ENCODE data around the gene KCNC3. TPM values are rescaled to one million over a fixed set of nuclear protein-coding genes. Genes with fewer than 3 reads are reported as not detected.

KCNC3 gene
- total and polyA plus RNA-seq, 9 donors: 0.19 to 10.2 (median 0.72) TPM

DNA sequence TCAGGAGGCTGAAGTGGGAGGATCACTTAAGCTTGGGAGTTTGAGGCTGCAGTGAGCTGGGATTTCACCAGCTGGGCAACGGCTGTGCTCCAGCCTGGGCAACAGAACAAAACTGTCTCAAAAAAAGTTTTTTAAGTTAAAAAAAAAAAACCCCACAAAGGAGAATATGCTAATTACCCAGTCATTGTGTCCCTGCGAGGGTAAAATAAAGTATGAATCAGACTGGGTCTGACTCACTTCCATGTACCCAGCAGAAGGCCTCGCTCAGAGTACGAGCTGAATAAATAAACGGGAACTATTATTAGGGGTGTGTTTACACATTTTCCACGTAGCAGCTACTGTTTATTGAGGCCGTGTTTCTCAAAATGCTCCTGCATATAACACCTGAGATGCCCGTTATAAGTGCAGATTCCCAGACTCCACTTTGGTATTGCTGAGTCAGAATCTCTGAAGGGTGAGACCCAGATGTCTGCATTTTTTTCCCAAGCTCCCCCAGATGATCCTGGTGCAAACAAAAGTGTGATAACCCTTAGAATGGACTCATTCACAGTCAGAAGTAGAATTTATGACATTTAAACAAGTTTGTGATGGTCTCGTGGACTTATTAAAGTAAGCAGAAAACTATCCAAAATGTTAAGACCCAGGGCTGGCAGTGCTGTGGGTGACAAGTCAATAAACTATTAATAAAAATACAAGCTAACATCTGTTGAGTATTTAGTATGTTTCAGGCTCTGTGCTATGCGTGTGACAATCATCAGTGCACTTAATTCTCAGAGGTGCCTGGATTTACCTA, 28.2 kb downstream of the KCNC3 start:
- Histone ChIP-seq H3K27ac (no peak overlapping the region), H3K9me3 (no peaks in the 10 kb centered on the region), H3K36me3 (no peaks in the 10 kb centered on the region), H3K27me3 (no peaks in the 10 kb centered on the region), H3K4me3 (no peak overlapping the region), H3K4me1 (ENCODE audit: insufficient read depth) (no peaks in the 10 kb centered on the region)
- intact Hi-C loops (cut with DNase I): no loop called here
- no peak for DNase-seq
- 54 to 67% (median 59%) methylated on average over 10 of the region's 10 CpGs for WGBS, 3 donors
- TF ChIP-seq EP300 (IDR thresholded peaks at IDR 0.05) (no peak), POLR2A (IDR thresholded peaks at IDR 0.05) (no peak)
- TF ChIP-seq, protein P1, sequence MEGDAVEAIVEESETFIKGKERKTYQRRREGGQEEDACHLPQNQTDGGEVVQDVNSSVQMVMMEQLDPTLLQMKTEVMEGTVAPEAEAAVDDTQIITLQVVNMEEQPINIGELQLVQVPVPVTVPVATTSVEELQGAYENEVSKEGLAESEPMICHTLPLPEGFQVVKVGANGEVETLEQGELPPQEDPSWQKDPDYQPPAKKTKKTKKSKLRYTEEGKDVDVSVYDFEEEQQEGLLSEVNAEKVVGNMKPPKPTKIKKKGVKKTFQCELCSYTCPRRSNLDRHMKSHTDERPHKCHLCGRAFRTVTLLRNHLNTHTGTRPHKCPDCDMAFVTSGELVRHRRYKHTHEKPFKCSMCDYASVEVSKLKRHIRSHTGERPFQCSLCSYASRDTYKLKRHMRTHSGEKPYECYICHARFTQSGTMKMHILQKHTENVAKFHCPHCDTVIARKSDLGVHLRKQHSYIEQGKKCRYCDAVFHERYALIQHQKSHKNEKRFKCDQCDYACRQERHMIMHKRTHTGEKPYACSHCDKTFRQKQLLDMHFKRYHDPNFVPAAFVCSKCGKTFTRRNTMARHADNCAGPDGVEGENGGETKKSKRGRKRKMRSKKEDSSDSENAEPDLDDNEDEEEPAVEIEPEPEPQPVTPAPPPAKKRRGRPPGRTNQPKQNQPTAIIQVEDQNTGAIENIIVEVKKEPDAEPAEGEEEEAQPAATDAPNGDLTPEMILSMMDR (IDR thresholded peaks at IDR 0.05): no peak

- Histone ChIP-seq H3K36me3 (no peaks in the 10 kb centered on the region), H3K4me3 (no peak overlapping the region), H3K27ac (no peak overlapping the region), H3K27me3 (no peaks in the 10 kb centered on the region), H3K4me1 (ENCODE audit: insufficient read depth) (no peaks in the 10 kb centered on the region), H3K9me3 (no peaks in the 10 kb centered on the region)
- intact Hi-C loops (cut with DNase I): no loop called here
- 11 to 22% (median 19%) methylated on average over 2 of the region's 2 CpGs for WGBS, 3 donors
- DNase-seq: no peak
- TF ChIP-seq, protein P1 (IDR thresholded peaks at IDR 0.05): no peak
- TF ChIP-seq EP300 (IDR thresholded peaks at IDR 0.05) (no peak), POLR2A (IDR thresholded peaks at IDR 0.05) (no peak)
Measured at GRCh38 chr19:50300051-50300450, 29.1 kb downstream of the KCNC3 start.

GRCh38 chr19:50293263-50294004, 35.7 kb downstream of the KCNC3 start:
- Histone ChIP-seq H3K27ac (no peak overlapping the region), H3K27me3 (no peaks in the 10 kb centered on the region), H3K9me3 (no peaks in the 10 kb centered on the region), H3K36me3 (no peaks in the 10 kb centered on the region), H3K4me3 (no peak overlapping the region), H3K4me1 (ENCODE audit: insufficient read depth) (no peaks in the 10 kb centered on the region)
- DNase-seq: no peak
- 69 to 72% (median 71%) methylated on average over 14 of the region's 14 CpGs for WGBS, 3 donors
- intact Hi-C loops (cut with DNase I): no loop called here
- no peak for TF ChIP-seq POLR2A (IDR thresholded peaks at IDR 0.05)

- H3K27ac ChIP-seq: no peak overlapping the region
- no peak overlapping the region for H3K4me3 ChIP-seq
- H3K36me3 ChIP-seq: no peaks in the 10 kb centered on the region
- 60 to 66% (median 62%) methylated on average over 11 of the region's 11 CpGs for WGBS, 3 donors
- TF ChIP-seq POLR2A (IDR thresholded peaks at IDR 0.05) (no peak), EP300 (IDR thresholded peaks at IDR 0.05) (no peak)
- TF ChIP-seq, protein P1 (IDR thresholded peaks at IDR 0.05): no peak
- no peaks in the 10 kb centered on the region for H3K27me3 ChIP-seq
- no peak for DNase-seq
- intact Hi-C loops (cut with DNase I): no loop called here
- no peaks in the 10 kb centered on the region for H3K4me1 ChIP-seq (ENCODE audit: insufficient read depth)
- no peaks in the 10 kb centered on the region for H3K9me3 ChIP-seq
Measured at GRCh38 chr19:50292216-50292827, 36.9 kb downstream of the KCNC3 start.
